CD1c-positive myeloid dendritic cell (primary cell): ENCODE measurements around the gene TUT7.
"Not testable (repeated sequence)": the region's sequence is repeated elsewhere in the genome, so short reads cannot be mapped to it uniquely, and the experiment has no call there.

Experiments used
- DNase-seq: peaks from one replicate; pipeline ENCODE4 v3.0.0-alpha.2; 2016; ENCODE audit errors: extremely low spot score

The TUT7 gene

DNA sequence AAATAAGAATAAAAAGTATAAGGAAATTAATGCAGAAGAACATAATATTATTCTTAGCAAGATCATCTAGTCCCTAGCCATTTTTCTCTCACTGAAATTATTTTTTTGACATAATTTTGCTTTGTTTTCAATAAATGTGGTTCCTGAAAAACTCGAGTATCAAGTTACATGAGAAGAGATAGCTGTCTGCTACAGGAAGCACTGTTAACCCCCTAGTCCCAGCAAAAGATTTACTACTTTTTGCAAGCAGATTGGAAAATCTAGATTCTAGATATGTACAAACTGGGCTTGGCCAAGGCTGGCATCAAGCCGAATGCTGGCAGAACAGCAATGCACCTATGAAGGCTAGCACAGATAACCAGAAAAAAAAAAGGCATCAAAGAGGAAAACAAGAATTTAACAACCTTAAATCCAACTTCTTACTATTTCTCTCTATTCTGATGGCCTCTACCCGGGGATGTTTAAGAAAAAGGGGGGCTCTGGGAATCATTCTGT is 49.9 kb downstream of the TUT7 start:
- DNase-seq = no peak

DNA sequence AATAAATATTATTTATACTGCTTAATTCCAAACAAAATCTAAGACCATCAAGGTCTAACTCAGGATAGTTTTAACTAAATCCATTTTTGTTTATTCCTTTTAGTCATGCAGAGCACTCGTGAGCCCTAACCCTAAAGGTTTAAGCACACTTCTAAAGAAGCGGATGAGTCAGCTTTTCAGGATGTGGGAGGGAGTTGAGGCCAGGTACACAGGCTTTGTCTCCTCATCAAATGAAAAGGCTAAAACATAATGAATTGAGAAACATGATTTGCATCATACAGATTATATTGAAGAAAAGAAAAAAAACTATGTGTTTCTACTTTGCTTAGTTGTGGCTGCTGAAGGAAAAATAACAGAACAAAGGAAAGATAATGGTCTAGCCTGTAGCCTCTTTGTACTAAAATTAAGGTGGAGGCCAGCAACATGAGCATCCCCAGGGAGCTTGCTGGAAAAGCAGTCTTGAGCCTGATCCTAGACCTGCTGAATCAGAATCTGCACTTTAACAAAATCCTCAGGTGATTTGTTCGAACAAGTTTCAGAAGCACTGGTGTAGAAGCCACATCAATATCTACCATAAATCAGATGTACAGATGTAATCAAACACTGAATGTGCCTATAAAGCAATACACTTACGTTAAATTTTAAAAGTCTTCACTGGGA is 50.8 kb downstream of the TUT7 start:
- peak; percentile 43 for DNase-seq

DNA sequence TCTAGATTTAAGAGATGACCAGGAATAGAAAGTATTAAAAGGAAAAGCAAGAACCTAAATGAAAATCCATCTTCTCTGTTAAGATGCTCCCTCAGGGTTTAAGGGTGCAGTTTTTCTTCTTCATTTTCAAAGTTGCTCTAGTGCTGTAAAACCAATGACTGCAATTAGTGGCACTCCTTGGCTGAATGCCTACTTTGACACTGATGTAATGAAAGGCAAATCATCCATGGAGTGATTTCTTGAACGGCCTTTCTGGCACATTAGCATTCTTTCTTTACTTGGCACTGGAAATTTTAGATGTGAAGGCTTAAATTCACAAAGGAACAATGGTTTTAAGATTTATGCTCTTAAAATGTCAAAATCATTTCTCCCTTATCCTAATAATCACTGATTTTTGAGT is 52.5 kb downstream of the TUT7 start:
- DNase-seq = no peak

DNA sequence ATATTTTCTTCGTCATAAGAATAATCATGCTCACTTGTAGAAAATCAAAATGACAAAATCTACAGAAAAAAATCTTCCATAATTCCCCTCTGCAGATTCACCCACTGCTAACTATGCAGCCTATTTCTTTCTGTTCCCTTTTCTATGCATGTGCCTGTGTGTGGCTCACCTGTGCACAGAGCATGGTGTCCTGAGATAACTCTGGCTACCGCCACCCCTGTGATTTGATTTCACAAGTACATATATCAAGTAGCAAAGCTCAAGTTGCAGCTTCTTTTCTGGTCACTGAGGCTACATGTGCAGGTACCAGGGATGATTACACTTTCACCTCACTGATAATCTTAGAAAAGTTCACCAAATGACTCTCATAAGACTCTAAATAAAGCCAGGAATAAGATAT is 53.5 kb downstream of the TUT7 start:
- no peak for DNase-seq

DNA sequence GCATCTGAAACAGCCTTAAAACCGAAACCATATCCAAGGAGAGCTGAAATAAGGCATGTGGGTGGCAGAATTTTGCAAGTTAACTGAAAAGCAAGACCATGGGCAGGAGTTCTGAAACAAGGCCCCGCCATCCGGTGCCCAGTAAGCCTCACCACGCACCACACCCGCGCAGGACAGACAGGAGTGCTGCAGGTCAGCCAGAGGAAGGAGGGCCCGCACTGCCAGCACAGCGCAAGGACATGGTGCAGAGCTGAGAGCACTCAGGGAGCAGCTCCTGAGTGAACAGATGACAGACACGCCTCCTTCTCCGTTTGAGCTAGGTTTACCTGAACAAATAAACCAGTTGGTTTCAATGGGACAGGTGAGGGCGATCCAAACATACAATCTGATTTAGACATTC is 55.3 kb downstream of the TUT7 start:
- DNase-seq = no peak

GRCh38 chr9:86290341-86290740 is 63.9 kb downstream of the TUT7 start:
- DNase-seq = not testable (repeated sequence)

DNA sequence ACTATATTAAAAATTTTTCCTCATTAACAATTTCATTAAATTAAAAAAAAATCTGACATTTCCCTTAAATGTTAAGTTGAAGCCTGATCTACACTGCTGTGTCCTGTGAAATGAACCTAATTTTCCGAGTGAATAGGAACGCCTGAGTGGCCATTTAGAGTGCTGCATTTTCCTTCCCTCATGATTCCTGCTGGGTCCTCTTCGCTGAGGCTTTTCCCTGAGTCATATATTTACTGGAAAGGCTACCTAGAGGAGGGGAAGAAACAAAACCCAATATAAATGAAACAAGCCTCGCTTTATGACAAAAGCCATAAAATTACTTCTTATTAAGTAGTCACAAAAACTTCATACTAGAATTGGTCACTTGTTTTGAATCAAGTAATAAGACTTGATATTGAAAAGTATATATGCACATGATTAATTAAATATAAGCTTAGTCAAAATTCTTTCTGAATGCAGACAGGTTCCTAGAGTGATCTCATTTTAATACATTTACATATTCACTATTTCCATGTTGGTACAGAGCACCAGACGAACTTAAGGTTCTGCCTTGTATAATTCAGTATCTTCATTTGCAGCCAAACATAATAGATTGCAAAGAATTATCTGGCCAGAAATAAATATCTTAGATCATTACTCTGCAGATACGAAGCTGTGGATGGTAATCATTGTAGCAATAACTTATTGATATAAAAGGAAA is 65.6 kb downstream of the TUT7 start:
- no peak for DNase-seq

- DNase-seq = peak; percentile 19
Observed at GRCh38 chr9:86287013-86287412, 67.2 kb downstream of the TUT7 start.

DNA sequence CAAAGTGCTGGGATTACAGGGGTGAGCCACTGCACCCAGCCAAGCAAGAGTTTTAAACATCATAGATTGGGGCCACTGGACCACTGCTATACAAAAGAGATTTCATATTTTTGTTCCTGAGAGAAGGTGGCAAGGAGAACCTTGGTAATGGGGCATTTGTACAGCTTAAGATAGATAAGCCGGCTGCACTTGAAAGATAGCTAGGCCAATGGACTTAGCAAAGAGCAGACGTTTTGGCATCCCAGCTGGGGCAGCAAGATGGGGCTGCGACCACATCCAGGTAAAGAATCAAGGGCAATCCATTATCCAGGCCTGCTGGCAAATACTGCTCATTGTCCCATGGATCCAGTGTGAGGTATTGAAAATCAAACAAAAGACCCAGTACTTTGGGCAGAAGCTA is 67.9 kb downstream of the TUT7 start:
- no peak for DNase-seq

- DNase-seq = peak; percentile 65
Observed at GRCh38 chr9:86285261-86285660, 68.9 kb downstream of the TUT7 start.

DNA sequence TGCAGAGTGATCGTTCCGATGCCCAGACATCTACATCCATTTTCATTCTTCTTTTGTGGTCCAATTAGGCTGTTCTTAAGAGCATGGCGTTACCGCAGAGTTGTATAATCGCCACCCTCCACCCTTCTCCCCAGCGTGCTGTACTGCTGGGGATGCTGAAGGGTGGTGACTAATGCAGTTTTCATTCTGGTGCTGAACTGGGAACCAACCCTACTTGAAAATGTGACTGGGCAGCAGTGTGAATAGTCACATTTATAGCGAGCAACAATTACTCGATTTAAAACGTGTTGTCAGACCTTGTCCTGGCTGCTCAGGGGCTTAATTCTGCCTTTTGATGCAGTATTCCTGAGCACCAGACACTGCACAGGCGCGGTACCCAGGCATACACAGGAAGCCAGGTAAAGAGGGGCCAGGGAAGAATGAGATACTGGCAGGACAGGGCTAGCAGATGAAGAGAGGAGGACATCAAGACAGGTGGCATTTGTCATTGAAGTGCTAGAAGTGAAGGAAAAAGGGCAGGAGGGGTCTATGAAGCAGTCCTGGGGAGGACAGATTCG is 71.2 kb downstream of the TUT7 start:
- DNase-seq = no peak

GRCh38 chr9:86282077-86282978 is 71.9 kb downstream of the TUT7 start, which contains the start of gene ISCA1:
ISCA1 (minus strand) TSS chr9:86282538; CDS start chr9:86282458, 80 bp downstream.
- peak; percentile 98 for DNase-seq

DNA sequence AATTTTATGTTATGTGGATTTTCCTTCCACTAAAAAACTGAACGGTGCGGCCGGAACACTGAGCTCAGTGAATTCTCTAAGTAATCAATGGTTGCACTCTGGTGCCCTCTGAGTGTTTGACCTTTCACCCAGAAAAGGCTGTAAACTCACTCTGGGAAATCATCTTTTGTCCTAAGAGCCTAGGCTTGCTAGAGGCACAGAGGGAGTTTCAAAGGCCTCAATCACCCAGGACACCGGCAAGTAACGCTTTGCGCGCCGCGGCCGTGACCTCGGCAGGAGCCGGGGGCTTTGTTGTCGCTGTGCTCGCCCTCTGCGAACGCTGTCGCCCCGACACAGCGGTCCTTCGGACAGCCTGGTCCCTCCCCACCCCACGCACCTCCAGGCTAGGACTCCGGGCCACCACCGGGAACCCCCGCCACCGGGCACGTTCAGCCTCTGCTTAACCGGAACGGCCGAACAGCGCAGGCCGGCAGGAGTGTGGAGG is 72.6 kb downstream of the TUT7 start:
- no peak for DNase-seq

GRCh38 chr9:86280580-86280979 is 73.6 kb downstream of the TUT7 start:
- no peak for DNase-seq

- no peak for DNase-seq
Observed at GRCh38 chr9:86279839-86280238, 74.4 kb downstream of the TUT7 start.

- DNase-seq = peak; percentile 4
Observed at GRCh38 chr9:86277072-86277471, 77.1 kb downstream of the TUT7 start.

GRCh38 chr9:86275962-86276361 is 78.2 kb downstream of the TUT7 start:
- no peak for DNase-seq

DNA sequence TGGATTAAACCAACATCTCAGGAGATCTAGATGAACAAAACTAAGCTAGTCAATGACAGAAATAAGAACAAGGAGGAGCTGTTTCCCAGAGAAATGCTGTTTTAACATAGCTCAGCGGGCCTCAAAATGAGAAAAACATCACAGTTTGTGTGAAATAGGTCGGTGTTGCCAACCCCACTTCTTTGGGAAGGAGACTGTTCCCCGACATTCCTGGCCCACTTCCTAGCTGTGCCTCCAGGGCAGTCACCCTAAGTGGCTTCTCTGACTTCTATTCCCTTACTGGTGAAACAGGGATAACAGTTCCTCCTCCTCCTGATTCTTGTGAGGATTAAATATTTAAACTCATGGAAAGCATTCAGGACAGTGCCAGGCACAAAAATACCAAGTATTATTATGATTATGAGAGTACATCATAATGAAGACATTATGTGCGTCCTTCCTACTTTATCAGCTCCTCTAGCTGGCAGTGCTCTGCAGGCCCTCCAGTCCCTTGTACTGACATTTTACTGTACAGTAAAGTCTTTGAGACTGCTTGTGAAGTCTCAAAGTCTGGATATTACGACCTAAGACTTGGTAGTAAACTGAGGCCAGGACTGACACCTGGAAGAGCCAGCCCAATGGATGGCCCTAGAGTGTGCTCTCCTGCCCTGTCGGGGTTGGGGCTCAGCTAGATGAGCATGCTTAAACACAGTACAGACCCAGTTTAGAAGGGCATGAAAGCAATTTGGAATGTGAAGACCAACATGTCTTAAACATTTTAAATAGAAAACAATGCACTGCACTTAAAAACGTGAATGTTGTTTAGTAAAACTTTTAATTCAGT is 79.2 kb downstream of the TUT7 start:
- no peak for DNase-seq

DNA sequence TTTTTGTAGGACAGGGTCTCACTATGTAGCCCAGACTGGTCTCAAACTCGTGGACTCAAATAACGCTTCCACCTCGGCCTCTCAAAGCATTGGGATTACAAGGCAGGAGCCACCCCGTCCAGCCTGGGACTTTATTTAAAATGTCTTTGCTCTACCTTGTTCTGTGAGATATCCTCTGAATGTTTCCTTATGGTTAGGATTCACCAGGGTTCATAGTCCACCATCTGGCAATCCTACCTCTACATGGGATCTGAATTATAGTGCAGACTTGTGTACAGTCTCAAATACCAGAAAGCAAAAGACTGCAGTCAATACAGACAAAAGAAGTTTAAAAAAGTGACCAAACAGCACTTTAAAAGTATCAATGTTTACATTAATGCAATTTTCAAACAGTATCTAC is 82.0 kb downstream of the TUT7 start:
- DNase-seq = no peak

DNA sequence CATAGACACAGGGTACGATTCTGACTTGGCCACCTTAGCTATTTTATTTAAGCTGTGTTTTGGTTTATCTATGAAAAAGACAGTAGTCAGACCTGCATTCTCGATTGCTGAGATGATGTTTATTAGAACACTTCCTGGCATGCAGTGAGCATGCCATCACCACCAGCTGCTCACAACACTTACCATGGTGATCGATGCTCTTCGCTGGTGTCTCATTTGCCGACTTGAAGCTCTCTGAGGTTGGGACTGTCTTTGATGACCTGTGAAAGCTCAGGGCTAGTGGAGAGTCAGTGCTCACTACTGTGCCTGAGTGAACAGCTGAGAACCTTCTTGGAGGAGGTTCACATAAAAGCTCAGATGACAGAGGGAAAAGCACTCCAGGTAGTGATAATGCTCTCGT is 90.3 kb downstream of the TUT7 start:
- no peak for DNase-seq

GRCh38 chr9:86262492-86262891 is 91.7 kb downstream of the TUT7 start:
- DNase-seq = no peak
